NCI-H82 (cell line): ENCODE measurements around the gene C11orf16.
"Not testable (repeated sequence)": the region's sequence is repeated elsewhere in the genome, so short reads cannot be mapped to it uniquely, and the experiment has no call there.

Source experiments
- DNase-seq: peaks from one replicate; lab custom pipeline; 2025; lab: John Stamatoyannopoulos, UW

The C11orf16 gene, protein sequence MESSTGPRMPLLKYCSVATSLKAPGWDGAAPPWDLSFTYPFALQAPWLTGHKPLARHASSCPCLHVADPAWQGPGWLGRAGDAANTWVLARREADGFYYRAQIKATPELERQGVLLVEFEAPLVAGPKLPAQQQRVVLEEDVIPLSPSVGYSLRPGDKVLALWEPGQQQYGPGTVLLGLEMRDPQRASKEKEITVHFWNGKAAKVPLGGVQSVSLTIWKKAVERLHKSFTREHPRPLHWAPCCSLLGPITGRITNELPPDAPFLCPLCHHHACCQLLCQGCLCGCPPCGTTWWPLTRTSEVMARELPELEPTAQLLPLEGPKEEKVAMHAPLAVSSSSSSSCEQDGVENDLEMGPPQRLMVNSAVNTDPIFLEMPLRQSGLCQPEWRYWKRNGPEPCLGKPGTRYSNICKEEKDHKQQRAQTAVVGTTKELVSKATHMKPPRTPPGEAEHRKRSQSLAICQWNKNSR

DNA sequence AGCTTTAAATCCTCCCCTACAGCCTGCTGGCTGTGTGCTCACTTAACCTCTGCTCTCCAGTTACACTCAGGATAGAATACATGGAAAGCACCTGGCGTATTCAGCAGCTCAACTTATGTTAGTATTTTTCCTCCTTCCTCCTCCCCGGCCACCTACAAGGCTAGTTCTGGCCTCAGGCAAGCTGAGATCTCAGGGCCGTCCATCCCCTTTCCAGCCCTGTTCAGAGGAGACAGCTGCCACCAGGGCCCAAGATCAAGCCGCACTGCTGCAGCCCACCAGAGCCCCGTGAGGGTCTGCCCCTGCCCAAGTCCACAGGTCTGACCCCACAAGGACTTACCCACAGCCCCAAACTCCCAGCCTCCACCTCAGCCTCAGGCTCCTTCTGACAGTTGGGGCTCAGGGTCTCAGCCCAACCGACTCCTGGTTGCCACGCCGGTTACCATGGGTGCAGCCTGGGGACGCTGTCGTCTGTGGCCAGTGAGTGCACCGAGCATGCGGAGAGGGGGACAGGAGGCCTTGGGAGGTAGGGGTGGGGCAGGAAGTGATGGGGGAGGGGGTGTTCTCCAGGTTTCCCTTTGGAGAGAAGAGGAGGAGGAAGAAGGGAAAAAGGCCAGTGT lies at the start of gene C11orf16:
Gene C11orf16, minus strand, starts transcription at position 384 of the 617 bp plus-strand sequence. CDS start 639 bp downstream, outside the sequence.
- DNase-seq: no peak

DNA sequence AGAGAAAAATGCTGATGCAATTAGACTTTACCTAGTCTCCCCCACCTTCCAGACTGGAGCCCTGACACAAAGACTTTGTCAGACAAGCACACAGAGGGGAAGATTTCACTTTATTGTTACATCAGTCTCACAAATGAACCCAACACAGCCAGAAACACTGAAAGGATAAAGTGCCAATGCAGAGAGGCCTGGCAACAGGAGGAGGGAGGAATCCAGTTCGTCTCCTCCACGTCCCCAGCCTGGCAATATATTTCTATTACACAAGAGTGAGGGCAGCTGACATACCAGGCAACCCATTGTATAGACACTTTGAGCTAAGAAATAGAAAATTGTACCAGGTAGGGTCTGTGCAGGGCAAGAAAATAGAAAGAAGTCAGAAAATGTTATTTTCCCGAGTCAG lies 47.7 kb upstream of the C11orf16 start:
- no peak for DNase-seq

DNA sequence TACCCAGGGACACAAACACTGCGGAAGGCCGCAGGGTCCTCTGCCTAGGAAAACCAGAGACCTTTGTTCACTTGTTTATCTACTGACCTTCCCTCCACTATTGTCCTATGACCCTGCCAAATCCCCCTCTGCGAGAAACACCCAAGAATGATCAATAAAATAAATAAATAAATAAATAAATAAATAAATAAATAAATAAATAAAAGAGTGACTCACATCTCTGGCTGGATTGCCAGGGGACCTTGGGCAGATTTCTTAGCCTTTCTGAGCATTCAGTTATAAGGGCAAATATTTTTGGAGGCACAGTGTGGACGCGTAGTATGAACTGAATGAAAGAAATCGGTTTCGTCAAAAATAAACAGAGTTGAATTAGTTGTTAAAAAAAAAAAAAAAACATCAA lies 46.6 kb upstream of the C11orf16 start:
- DNase-seq: not testable (repeated sequence)

DNA sequence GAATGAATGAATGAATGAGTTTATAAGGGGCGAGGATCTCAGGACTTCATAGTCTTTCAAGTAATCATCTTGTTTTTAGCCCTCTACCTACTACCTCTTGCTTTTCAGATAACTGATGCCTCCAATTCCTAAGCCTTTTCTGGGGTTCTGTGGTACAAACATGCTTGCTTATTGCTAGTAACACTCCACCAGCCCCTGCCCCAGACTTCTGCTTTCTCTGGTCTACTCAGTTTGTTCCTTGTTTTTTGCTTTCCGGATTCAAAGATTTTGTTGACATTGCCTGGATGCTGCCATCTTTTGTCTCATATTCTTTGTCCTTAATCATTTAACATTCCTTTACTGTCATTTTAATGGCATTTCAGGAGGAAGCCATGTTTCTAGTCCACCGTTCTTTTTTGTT lies 40.4 kb upstream of the C11orf16 start:
- no peak for DNase-seq

DNA sequence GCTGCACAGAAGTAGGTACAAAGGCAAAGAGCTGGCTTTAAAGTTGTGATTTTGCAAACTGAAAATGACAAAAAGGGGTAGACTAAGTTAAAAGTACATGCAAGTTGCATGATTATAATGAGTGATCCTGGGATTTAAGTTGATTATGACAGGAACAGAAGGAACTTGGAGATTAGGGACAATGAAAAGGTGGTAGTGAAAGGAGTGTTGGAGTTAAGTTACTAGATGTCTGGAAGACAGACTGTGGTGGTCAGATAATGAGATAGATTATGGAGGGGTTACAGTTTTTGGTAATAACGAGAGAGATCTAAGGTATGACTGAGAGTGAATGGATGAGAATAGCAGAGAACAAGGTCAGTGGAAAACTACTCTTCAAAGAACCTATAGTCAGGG lies 39.2 kb upstream of the C11orf16 start:
- DNase-seq: peak; percentile 58

DNA sequence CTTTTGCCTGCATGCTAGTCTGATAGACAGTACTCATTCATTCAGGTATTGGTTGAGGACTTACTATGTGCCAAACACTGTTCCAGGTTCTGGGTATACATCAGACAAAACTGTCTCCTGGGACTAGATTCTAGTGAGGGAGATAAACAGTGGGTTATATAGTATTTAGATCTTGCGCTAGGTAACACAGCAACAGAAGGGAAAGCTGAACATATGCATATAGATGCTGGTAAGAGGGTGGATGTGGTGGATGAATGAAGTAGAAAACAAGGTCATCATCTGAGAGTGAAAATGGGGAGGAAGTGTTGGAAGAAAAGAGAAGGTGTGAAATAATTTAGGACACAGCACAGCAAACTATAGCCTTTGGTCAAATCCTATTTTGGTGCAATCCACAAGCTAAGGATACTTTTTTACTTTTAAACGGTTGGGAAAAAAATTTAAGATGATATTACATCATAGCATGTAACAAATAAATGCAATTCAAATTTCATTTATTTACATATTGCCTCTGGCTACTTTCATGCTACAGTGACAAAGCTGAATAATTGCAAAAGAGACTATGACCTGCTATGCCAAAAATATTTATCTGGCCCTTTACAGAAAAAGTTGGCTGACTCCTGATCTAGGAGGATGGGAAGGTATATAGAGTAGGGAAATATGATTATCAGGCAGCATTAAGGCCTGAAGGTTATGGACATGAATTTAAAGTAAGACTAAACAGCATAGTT lies 38.6 kb upstream of the C11orf16 start:
- no peak for DNase-seq

DNA sequence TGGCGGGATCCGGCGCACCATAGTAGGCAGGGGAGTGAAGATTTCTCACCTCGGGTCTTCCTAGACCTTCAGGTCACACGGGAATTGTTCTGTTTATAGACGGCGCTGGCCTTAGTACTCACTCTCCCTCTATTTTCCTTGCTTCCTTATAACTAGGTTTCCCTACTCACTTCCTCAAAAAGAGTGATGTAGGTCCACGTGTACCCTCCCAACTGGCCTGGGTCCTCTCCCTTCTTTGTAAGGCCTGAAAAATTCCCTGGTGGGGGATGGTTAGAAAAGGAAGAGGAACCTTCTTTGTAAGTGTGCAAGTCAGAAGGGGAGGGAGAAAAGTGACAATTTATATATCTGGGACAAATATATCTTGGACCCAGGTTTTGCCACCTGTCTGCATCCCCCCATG lies 34.4 kb upstream of the C11orf16 start:
- no peak for DNase-seq

DNA sequence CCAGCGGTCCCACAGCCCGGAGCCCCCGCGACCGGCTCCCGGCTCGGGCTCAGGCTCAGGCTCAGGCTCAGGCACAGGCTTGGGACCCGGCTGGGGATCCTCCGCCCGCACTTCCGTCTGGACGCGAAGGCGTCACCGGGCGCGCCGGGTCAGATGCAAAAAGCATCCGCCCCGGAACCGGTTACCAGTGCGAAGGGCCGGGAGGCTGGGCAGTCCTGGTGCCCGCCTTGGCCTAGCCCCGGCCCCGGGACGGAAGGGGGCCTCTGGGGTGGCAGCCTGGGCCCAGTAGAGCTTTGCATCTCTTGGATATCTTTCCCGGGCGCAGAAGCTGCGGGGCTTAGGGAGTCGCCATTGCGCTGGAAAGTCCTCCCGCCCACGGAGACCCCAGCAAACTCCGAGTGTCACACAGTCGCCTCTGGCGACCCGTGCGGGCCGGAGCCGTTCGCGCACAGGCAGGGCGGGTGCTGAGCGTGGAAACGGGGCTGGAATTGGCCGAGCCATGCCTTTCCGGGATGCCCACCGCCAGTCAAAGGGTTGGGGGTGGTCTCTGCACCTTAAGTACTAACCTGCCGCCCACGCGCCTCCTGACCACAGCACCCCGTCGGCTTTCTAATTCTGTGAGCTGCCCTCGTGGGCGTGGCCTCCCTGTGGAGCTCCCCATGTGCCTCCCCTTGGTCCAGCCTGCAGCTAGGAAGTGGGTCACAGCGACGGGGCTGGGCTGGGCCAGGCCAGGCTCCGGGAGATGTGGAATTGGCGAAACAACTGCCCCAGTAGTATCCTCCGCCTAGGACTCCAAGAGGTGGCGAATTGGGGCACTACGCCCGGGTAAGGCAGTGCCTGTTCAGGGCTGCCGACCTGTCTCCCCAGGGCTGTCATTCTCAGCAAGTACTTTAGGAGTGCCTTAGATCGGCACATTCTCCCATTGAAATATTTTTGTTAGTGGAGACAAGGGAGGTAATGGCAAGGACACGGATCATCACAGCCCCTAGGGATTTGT lies 31.9 kb upstream of the C11orf16 start, which contains the start of gene TMEM9B:
Gene TMEM9B, minus strand, starts transcription at position 119 of the 997 bp plus-strand sequence. CDS start 129 bp downstream, outside the sequence.
- peak; percentile 83 for DNase-seq

DNA sequence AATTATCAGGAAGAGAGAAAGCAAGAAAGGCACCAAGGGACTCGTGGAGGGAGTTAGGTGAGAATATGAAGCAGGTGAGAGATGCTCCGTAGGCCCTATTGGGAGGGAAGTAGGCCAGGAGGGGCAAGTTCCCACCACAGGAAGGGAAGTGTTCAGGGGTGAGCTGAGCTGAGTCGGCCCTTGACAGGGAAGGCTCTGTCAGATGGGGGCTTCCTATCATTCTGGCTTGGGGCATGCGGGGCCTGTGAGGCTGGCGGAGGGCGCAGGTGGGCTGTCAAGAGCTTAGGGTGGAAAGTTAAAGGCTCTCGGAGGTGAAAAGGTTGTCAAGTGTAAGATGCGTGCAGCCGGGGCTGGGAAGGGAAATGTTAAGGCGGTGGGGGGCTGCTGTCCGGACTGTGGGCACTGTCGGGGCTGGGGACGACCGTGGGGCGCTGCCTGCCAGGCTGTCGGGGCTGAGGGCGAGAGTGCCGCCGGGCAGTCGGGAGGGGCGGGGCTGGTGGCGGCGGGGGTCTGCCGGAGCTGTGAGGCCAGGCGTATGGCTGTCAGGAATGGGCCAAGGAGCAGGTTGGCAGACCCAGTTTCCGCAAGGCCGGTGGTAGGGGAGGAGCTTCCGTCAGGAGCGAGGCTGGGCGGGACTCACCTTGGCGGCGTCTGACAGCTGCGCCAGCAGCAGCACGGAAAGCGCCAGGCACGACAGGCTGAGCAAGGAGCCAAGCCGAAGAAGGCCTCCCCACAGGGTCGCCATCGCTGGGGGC lies 31.0 kb upstream of the C11orf16 start:
- peak; percentile 79 for DNase-seq

DNA sequence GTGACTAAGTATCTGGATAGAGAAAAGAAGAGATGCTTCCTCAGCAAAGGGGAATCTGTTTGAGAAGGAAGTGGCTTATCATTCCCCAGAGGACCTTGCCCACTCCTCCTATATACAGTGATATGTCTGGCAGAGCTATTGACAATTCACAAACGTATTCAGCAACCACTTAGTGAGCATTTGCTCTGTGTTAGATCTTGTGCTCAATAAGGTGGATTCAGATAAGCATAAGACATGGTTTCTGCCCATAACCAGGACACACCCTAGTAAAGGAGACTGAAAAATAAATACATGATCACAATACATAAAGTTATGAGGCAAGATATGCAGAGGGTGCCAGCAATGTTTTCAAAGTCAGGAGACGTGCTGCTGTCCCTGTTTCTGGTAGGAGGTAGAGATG lies 30.1 kb upstream of the C11orf16 start:
- DNase-seq: no peak

DNA sequence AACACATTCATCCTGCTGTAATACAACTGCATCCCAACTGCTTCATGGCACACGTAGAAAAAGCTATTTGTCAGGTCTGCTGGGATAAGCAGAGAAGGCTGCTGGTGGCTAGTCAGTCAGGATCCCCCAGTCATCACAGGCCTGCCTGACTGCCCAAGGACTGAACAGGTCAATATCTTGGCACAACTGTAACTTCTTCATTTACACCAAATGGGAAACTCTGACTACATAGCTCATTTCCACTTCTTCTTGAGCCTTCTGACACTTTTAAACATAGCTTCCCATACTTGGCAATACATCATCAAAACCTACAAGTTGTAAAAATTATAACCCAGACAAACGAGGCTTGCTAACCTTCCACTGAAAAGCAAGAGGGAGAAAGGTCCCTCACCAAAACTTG lies 28.7 kb upstream of the C11orf16 start:
- DNase-seq: no peak

DNA sequence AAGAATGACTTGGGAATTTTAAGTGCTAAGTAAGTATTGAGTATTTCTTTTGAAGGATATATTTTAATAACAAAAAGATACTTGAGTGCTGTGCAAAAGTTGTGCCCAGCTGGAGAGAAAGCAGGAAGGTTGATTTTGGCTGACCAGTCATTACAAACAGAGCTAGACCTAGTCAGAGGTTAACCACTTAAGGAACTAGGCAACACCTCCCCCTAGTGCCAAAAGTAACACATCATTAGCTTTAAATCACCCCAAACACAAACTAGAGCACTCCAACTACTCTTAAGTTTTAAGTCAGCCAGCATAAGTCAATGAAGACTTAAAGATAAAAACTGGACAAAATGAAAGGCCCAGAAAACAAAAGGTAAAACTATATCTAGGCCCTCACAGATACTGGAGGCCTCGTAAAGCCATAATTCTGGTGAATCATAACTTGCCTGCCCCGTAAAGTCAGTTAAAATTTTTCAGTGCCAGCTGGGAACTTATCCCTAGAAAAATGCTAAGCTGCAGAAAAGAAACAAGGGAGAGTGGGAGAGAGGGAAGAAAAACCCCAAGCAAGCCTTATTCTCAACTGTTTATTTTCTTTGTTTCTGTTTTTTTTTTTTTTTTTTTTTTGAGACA lies 26.9 kb upstream of the C11orf16 start:
- peak; percentile 70 for DNase-seq

DNA sequence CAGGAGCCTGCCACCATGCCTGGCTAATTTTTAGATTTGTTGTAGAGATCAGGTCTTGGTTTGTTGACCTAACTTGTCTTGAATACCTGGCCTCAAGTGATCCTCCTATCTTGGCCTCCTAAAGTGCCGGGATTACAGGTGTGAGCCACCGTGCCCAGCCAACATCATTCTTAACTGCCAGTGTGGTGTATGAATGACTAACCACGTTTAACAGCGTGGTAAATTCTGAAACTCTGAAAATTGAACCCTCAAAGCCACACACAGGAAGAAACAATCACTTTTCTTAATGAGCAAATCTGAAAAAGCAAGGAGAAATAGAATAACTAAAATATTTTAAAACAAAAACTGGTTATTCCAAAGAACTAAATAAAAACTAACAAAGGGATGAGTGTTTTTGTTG lies 24.1 kb upstream of the C11orf16 start:
- no peak for DNase-seq

DNA sequence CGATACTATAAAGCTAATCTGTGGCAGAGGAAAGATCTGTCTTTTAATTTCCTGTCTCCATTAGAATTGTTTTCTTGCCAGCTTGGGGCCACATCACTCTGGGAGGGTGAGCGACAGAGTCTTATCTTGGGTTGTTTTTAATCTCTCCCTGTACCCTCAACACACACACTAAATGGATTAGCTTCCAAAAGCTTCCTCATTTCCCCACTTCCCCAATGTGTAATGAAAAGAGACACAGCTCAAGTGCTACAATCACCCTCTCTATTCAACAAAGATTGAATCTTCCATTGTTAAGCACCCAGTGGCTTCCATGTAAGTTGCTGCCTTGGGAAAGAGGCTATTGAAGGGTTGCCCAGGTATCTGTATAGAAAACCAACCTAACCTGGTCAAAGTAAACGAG lies 16.1 kb upstream of the C11orf16 start:
- DNase-seq: peak; percentile 80

DNA sequence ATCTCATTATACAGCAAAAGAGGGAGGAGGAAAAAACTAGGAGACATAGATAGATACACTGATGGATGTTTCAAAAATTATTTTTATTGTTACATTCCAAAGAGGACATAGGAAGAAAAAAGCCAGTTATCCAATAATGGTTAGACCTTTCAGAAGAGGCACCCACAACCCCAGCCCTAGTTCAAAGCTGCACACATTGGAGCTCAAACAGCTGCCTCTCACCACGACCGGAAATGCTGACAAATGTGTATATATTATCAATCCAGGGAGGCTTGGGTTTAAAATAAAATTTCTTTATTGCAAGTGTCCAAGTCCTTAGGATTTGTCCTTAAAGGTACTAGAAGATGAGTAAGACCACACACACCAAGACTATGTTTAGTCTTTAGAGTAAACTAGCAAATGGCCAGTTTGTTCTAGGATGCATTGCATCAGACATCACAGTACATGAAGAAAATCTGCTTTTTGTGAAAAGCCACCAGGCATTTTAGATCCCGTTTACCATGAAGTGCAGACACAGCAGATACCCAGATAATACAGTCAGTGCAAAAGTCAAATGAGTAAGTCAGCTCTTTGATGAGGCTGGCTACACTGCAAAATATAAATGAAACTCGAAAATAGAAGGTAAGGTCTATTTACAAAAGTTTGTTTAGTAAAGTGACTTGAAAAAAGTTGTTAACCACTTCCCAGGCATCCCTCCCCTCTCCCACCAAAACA lies 14.6 kb upstream of the C11orf16 start:
- DNase-seq: no peak

DNA sequence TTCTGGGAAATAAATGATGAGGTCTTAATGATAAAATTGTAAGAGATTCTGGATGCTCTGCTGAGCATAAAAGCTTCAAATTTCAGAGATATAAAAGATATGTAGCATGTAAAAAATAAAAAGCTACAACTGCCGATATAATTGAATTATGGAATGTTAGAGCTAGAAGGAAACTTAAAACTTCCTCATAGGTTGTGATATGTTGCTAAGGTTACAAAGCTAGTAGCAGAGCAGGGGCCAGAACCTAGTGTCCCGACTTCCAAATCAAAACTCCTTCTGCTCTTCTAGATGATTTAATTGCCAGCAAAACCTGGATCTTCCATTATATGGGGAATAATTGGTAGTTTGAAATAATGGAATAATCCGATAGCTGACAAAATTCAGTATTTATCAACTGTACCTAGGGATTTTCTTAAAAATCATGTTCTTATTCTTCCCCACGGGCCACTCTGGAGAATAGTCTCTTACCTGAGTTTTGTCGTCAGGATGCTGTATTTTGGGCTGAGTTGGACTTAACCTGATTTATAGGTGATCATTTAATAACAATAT lies 9.8 kb upstream of the C11orf16 start, which contains the start of gene ASCL3:
Gene ASCL3, minus strand, starts transcription at position 499 of the 549 bp plus-strand sequence. CDS start 4,855 bp downstream, outside the sequence.
- no peak for DNase-seq

DNA sequence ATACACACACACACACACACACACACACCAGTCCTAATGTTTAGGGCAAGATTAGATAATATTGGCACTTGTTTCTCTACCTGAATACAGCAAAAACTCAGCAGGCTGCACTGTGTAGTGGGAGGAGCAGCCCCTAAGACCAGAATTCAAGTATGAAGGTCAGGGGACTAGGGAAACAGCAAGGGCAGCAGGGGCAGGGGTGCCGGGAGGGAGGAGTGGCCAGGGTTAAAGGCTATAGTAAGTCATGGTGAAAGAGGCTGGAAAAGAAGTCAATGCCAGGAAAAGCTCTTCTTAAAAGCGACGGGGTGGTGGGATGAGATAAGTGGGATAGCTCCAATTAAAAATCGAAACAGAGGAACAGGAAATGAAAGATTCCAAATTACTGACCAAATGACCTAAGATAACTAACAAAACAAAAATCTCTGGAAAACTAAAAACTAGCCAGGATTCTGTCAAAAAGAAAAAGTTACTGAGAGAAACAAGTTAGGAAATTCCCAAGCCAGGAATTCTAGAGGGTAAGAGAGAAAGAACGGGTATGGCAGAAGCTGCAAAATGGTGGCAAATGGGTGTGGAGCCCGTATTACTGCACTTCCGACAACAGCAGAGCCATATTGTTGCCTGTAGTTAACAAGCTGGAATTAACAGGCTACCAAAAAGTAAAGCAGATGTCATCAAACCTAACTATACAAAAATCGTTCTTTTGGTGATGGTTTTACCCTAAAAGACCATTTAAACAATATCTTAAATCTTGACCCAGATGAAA lies 8.8 kb upstream of the C11orf16 start:
- DNase-seq: no peak

DNA sequence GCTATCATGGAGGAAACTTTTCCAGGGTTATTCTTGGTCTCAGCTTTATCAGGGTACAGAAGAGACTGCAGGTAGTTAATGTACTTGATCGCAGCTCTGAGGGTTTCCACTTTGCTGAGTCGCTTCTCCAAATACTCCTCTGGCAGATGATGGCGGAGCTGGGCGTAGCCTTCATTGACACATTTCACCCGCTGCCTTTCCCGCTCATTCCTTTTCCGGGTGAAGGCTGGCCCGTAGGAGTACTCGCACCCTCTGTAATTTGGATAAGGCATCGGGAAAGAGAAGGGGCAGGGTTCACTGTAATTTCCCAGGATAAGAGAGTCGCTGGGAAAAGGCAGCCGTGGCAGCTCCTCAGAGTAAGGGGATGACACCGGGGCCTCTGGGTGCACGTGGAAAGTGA lies 4.9 kb upstream of the C11orf16 start:
- no peak for DNase-seq
